GM21528 (cell line): Measurements from ENCODE around the gene TIMM22.
"Not testable (repeated sequence)": the region's sequence is repeated elsewhere in the genome, so short reads cannot be mapped to it uniquely, and the experiment has no call there.

ENCODE experiments used
- ATAC-seq: cut with Tn5 transposase; IDR thresholded peaks from one replicate; pipeline ENCODE4 v1.9.1; 2021; ENCODE audit warnings: mild to moderate bottlenecking, moderate library complexity; ENCODE audit not compliant: unreplicated experiment, low FRiP score

The TIMM22 gene

DNA sequence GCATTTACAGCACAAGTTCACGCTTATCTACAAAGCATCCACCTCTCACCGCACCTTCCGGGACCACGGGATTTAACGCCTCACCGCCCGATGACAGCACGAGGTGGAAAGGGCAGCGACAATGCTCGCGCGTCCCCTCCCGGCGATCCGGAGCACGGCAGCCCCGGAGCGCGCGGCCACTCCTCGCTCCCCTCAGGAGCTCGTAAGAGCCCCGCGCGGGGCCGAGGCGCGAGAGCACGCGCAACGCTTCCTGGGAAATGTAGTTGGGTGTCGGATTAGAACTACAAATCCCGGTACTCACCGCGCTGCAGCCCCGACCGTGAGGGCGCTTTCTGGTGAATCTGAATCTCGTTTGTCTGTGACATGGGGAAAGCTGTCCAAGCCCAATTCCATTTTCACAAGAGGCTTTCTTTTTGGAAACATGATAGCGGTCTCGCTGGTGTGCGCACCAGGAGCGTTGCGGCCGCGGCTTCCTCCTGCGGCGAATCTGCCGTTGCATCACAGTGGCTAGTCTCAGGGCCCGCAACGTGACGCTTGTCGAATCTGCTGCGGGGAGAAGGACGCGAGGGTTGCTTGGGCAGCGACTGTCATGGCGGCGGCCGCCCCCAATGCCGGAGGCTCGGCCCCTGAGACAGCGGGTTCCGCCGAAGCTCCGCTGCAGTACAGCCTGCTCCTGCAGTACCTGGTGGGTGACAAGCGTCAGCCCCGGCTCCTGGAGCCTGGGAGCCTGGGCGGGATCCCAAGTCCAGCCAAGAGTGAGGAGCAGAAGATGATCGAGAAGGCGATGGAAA is at the start of gene TIMM22:
TIMM22 (plus strand) TSS at position 576 of the 791 bp plus-strand sequence; CDS start at position 590, 14 bp downstream.
- ATAC-seq, result peak; percentile 90

DNA sequence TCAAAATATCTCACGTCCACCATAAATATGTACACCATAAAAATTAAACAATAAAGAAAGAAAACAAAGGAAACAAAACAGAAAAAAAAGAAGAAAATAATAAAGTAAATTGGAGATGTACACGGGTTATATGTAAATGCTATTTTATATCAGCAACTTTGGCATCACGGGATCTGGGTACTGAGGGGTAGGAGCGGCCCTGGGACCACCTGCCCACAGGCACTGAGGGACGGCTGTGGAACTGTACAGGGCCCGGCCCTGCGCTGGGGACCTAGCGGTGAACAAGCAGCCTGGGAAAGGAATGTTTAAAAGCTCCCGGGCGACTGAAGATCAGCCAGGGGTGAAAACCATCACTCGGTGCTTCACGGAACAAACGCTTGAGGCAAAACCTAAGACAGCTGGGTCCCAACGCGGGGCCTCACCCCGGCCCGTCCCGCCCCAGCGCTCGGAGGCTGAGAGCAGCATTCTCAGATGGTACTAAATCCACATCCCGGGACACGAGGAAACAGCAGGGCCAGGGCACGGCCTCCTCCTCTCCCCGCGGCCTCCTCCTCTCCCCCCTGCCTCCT is 48.6 kb upstream of the TIMM22 start:
- no peak for ATAC-seq

DNA sequence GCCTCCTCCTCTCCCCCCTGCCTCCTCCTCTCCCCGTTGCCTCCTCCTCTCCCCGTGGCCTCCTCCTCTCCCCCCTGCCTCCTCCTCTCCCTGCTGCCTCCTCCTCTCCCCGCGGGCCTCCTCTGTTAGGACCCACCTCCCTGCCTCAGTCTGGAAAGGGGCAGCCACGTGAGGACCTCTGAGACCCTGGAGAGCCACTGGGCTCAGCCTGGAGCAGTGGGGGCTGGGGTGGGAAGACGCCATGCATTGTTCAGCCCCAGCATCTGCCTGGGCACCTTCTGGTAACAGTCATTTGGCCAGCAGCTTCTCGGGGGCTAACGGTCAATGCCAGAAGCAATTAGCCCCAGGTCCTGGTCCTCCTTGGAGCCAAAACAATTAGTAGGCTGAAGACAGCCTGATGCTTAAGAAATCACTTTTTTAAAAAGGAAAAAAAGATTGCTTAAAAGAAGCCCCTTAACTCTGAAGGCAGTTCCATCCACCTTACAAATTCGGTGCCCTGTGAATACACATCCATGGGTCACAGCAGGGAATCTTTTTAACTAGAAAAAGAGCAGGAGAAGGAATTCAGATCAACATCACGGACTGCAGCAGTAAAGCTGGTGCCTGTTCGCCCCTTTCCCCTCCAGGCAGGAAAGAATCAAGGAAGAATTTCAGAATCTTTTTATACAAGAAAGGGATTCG is 47.2 kb upstream of the TIMM22 start:
- no peak for ATAC-seq

DNA sequence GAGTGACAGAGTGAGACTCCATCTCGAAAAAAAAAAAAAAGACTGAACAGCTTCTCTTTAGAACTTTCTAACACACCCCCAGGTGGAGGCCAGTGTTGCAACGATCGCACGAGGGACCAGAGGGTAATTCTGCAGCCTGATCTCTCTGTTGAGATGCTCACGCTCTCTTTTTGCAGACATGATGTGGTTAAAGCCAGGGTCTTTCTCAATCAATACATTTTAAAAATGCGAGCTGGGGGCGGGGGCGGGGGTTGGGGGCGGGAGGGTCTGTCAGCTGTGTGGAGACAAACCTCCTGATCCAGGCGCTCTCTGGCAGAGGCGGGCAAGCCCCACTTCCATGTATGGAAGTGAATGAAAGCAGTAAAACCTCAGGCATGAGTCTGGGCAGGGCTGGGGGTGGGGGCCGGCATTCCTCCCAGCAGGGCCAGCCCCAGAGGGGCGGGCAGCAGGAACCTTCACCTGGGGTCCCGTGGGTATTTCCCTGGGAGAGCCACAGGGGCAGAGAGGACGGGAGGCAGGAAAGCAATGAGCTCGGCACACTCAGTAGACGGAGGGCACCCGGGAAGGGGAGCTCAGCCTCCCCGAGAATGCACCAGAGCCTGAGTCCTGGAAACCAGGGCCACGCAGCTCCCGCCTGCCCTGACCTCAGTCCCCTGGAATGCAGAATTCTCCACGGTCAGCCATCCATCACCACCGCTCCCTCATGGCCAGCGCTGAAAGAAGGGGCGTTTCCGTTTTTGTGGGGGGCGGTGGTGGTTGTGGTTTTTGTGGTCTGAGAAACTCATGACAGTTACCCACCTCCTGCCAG is 45.4 kb upstream of the TIMM22 start:
- no peak for ATAC-seq

DNA sequence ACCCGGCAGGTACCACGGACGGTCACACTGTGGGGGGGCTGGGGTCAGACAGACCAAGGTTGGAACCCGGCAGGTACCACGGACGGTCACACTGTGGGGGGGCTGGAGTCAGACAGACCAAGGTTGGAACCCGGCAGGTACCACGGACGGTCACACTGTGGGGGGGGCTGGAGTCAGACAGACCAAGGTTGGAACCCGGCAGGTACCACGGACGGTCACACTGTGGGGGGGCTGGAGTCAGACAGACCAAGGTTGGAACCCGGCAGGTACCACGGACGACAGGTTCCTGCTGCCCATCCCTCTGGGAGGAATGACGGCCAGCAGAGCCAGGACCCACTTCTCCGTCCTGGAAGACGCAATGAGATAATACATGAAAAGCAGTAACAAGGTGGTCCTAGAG is 44.3 kb upstream of the TIMM22 start:
- not testable (repeated sequence) for ATAC-seq

DNA sequence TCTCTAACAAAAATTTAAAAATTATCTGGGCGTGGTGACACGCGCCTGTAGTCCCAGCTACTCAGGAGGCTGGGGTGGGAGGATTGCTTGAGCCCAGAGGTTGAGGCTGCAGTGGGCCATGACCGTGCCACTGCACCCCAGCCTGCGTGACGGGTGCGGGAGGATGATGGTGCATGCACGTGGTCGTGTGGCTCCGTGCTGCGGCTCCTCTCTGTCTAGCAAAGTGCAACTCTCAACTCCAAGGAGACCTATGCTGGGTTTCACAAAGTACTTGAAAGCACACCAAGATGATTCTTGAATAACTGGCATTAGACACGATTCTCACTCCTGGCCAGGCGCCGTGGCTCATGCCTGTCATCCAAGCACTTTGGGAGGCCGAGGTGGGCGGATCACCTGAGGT is 43.2 kb upstream of the TIMM22 start:
- no peak for ATAC-seq

DNA sequence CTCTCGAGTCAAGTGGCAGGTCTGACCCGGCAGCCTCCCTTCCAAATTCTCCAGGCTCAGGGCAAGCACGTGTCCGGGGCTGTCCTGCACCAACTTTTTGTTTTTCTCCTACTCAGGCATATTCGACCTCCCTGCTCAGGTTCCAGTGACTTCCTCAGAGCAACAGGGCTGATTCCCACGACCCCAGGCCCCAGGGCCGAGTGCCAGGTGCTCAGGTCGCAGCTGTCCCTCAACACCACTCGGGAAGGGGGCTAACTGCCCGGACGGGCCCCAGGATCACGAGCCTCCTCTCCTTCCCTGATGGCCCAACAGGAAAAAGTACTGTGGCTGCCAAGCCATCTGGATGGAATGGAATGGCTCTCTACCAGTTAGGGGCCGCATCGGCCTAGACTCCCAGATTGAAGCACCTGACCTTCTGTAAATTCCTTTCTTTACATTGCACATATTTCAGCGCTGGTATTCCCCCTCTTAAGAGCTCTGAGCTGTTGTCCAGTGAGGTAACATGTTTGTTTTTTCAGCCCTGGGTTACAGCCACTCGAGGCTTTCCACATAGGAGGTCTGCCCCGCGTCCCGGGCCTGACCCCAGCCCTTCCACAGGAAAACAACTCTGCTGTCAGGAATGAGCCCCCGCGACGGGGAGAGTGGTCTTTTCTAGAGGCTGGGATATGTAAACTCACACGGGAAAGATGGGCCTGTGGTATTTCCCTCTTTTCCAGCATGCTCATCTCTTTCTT is 42.3 kb upstream of the TIMM22 start:
- ATAC-seq, result no peak

DNA sequence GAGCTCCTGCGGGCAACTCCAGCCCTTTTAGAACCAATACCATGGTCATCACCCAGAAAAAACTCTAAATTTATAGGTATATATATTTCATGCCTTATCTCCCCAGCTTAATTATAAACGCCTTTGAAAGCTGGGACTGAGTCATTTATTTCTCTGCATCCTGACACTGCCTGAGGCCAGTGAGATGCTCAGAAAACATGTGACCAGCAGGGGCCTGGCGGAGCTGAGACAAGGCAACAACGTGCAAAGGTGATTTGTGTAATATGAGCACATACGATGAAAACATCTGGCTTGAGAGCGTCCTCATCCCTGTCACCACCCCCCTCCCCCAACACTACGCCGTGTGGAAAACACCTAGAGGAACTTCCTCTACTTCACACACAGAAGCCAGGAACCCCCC is 40.0 kb upstream of the TIMM22 start:
- ATAC-seq, result no peak

DNA sequence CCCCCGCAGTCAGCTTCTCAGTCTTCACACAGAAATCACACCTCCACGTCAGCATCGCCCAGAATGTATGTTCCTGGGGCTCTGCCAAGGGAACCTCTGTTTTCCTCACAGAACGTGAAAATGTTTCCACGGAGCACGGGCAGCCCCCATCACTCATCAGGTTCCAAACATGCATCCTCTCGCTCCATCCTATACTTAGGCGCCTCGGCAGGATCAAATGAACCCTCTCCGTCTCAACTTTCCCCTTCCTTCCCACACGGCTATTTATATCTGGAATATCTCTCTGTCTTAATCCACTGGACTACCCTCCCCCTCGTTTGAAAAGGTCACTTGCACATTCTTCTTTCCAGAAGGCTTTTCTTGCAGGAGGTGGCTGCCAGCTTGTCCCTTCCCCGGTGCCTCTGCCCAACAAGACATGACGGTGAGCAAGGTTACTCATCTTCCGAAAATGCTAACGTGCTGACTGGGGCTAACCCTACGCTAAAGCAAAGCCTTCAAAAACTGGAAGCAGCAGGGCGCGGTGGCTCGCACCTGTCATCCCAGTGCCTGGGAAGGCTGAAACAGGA is 39.0 kb upstream of the TIMM22 start:
- ATAC-seq, result no peak

DNA sequence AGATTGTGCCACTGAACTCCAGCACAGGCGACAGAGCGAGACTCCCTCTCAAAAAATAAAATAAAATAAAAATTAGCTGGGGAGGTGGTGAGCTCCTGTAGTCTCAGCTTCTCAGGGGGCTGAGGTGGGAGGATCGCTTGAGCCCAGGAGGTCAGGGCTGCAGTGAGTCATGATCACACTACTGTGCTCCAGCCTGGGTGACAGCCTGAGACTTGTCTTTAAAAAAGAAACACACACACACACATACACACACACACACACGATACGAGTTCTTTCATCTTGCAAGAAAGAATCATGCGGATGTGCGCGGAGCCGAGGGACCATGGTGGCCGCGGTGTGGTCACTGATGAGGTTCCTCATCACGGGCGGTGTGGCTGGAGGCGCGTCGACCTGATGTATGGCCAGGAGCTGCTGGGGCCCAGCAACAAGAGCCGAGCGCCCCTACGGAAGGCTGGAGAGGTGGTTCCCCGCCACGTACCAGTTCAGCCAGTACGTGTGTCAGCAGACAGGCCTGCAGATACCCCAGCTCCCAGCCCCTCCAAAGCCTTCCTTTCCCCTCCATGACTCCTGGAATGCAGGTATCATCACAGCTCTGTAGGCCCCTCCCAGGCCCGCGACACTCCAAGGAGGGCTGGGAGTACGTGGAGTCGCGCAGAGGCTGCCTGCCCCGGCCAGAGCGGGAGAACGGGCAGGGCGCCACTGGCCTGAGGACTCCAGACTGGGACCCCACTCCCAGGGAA is 38.0 kb upstream of the TIMM22 start:
- ATAC-seq, result no peak

DNA sequence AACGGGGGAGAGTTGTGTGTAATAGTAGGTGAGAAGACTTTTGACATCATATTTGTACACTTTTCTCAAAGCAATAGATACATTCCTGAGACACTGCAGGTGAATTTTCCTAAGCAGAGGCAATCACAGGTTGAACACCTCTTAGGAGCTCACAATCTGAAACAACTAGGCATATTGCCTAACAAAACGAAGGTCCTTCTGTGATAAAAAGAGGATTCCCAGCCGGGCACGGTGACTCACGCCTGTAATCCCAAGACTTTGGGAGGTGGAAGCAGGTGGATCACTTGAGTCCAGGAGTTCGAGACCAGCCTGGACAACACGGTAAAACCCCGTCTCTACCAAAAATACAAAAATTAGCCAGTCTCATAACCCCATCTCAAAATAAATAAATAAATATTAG is 34.8 kb upstream of the TIMM22 start:
- ATAC-seq, result no peak

DNA sequence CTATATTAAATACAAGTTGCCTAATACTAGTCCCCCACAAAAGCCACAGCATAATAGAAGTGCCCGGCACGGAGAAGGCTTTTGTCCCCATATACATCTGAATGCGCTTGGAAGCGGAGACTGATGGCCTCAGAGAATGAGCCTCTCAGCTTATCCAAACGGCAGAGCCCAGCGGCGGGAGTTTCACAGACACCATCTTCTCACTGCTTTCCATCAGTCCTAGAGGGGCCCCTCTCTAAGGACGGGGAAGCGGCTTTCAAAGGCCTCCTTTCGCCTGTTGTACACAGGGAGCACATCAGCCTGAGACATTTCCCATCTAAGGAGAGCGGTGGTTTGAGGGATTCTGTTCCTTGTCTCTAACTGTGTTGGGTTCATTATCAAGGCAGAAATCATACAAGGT is 34.3 kb upstream of the TIMM22 start:
- no peak for ATAC-seq

DNA sequence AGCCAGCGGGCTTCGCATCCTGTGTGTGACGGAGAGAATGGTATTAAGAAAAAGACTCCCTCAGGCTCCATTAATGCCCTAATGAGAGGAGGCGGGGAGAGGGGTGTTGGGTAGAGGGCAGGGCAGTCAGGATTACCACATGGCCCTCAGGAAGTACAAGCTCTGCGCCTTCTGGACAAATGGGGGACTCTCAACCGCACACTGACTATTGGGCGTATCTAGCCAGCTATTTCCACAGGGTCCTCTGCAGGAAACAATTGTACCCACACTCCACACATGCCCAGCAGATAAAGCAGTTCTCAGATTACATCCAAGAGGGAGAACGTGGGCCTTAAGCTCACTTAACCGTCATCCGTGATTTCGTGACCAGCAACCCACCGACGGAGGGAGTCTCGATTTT is 32.1 kb upstream of the TIMM22 start:
- ATAC-seq, result no peak

DNA sequence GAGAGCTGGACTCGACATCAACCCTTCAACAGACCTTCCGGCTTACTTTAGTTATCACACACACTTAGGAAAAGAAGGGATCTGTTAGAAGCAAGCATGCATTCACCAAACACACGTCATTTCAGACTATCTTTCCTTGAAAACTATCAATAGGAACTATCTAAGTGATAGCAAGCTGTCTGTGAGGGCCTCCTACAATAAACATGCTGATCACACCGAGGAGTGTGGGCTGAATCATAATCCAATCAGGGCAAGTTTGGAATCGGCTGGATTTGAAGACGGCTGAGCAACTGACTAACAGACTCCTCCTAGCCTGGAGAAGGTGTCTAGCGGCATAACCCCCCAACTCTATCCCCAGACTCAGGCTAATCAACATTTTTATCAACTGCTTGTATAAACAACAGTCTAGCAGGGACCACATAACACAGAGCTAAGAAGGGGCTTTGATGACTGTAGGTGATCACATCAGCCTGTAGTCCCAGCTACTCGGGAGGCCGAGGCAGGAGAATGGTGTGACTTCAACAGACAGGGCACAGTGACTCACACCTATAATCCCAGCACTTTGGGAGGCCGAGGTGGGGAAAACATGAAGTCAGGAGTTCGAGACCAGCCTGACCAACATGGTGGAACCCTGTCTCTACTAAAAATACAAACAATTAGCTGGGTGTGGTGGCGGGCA is 31.5 kb upstream of the TIMM22 start:
- no peak for ATAC-seq

DNA sequence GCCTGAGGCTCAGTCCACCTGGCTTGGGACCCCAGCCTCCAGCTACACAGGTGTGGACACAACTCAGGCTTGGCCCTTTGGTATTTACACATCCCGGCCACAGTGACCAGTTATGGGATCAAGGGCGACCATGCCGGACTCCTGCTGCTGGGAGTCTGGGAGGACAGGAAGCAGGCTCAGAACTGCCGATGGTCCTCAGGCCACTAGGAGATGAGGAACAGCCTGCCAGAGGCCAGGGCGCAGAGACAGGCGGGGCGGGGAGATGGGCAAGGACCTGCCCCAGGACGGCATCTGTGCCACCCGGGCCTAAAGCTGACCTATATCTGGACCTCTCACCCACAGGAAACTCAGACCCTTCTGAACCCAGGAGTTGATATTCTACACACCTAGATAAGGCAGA is 29.8 kb upstream of the TIMM22 start:
- no peak for ATAC-seq

DNA sequence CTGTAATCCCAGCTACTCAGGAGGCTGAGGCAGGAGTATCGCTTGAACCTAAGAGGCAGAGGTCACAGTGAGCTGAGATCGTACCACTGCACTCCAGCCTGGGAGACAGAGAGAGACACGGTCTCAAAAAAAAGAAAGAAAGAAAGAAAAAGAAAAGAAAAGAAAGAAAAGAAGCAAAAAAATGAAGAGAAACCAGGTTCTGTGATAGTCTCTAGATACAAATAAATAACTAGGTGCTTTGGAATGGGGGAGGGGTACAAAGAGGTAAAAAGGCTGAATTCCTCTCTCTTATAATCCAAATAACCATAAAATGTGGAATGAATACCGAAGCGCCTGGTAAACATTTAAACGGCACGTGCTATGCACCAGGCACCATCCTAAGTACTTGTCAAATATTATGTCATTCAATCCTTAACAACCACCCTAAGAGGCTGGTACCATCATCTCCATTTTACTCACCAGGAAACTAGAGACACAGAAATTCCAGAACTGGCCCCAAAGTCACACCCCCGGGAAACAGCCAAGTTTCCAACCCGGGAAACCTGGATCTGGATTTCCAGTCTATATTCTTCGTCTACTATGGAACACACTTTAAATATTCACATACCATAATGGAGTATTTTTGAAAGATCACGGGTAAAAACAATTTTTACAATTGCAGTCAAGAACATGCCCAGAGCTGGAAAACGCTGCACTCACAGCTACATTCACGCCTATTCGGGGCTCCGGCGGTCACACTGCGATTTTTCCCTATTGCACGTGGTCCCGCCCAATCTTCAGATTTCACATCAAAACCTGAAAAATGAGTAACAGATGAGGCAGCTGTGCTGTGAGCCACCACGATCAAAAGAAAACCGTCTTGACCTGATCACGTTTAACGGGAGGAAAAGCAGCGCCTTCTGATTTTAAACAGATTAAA is 27.9 kb upstream of the TIMM22 start:
- ATAC-seq, result no peak

DNA sequence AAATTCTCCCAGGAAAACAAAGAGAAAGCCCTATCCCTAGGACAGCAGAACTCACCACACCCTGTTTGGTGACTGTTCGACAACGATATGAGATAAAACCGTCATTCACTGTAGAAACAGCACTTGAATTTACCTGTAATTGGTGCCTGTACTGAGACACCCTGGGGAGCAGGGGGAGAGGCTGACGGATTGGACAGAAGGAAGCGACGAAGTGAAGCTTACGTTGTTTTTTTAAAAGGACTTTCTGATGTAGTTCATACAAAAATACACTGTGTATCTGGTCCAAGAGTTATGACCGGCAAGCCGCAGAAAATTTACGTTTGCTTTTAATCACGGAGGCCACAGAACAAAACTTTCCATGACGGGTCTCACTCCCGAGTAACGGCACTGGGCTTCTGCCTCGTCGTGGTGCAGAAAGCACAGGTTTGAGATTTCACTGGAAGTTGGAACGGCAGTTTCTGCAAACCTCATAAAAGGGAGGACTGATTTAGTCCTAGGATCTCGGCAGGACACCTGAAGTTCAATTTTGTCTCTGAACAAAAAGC is 27.0 kb upstream of the TIMM22 start:
- no peak for ATAC-seq
